Cerebellar cortex (tissue), 1 donor: ENCODE data around the gene FYTTD1.

Source experiments
- DNase-seq: peaks from one replicate; pipeline ENCODE4 v3.0.0-alpha.2; 2015; ENCODE audit warnings: low spot score

FYTTD1 gene

GRCh38 chr3:197737749-197738462 is 11.8 kb upstream of the FYTTD1 start:
- no peak for DNase-seq

- no peak for DNase-seq
Measured at GRCh38 chr3:197742787-197743186, 6.9 kb upstream of the FYTTD1 start.

DNA sequence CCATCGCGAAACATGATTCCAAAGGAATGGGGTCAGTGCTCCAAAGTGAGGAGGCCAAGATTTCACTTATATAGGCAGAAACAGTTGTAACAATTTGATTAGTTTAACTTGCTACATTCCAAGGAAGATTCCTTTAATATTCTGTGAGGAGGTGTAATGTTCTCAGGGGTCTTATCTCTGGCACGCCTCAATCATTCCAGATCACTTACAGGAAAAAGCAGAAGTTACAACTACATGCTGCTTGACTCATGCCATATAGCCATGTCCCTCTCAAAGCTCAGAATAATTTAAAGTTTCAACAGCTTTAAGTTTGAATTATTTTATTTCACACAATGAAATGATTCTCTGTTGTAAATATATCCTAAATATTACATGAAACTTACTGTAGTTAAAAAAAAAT is 3.5 kb upstream of the FYTTD1 start:
- DNase-seq, result no peak

DNA sequence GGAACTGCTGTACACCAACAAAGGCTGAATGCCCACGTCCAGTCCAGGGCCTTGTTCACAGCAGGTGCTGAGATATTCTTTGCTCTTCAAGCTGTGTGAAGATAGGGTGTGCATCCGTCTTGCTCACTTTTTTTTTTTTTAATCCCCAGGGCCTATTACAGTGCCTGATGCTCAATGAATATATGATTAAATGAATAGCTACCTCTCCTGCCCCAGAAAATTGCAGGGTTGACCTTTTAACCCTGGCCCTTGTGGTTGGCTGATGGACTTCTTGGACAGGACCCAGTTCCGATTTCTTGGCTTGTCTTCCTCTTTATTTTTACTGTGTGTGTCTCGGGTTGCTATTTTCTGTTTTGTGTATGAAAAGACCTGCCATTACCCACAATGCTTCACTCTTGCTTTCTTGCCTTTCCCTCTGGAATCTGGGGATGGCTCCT is 2.9 kb upstream of the FYTTD1 start:
- DNase-seq, result peak; percentile 23

DNA sequence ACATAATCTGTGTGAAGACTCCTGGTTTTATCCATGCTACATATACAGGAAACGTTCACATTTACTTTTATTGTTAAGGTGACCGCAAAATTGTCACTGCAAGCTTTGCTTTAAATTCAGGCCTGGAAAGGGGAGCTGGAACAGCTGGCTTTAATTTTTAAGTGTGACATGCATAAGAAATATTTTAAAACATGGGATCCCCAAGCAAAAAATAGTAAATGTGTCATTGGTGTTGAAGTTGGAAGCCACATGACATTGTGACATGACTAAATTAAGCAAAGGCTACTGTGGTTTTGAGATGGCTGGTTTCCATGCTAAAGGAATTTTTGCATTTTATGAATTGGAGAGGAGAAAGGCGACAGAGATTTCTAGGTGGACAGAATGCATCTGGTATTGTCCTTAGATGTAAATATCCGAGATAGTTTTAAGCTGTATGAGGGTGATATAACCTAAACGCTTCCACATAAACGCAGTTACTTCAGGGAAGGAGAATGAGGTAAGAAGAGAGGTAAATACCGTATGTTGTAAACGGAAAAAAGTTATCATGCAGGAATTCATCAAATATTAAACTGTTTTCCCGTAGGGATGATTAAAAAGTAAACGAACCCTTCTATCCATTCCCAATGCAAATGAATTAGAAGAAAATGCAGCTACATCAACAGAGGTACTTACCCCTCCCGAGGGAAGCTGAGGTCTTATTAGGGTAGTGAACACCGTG is 927 bp upstream of the FYTTD1 start:
- peak; percentile 51 for DNase-seq

GRCh38 chr3:197749315-197749600 is 425 bp upstream of the FYTTD1 start:
- DNase-seq, result peak; percentile 70

GRCh38 chr3:197750396-197750831 is 731 bp downstream of the FYTTD1 start:
- peak; percentile 66 for DNase-seq

DNA sequence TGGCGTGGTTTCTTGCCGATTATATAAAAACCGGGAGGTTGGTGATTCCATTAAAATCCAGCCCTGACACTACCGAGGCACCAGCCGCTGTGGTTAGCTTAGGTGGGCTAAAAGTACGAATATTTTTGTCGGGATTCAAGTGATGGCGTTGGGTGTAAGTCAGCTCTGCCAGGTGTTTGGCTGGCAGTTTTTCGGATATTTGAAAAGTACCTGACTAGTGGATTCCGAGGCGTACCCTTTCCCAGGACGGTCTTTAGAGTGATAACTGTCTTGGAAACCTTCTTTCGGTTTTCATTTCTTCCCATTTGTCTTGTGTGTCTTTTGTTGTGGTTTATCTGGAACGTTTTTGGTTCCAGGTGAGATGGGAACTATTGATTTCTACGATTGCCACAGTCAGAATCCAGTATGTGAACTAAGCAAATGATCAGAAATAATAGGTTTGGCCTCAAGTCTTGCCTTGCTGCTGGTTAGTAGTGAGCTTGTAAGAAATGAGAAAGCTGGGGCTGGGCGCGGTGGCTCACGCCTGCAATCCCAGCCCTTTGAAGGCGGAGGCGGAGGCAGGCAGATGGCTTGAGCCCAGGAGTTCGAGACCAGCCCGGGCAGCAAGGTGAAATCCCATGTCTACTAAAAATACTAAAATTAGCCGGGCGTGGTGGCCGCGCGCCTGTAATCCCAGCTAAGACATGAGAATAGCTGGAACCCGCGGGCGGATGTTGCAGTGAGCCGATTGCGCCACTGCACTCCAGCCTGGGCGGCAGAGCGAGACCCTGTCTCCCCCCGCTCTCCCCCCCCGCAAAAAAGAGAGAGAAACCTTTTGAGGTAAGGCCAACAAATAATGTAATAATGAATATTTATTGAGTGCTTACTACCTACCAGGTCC is 1.4 kb downstream of the FYTTD1 start:
- DNase-seq, result peak; percentile 42

- no peak for DNase-seq
Measured at GRCh38 chr3:197752107-197752506, 2.4 kb downstream of the FYTTD1 start.

DNA sequence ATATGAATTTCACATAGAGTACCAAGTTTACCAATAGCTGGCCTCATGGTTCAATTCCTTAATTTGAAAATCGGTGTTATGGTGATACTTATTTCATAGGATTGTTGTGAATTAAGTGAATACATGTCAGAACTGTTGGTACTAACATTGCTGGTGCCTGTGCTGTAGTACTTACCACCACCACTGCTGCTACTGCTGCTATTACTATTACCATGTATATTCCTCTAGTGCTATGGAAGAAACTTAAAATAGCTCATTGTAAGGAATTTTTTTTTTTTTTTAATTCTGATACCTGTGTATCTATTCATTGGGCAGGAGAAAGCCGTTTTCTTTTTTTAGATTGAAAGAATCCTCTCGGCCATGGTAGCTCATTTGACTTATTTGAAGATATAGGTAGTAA is 3.6 kb downstream of the FYTTD1 start:
- no peak for DNase-seq

DNA sequence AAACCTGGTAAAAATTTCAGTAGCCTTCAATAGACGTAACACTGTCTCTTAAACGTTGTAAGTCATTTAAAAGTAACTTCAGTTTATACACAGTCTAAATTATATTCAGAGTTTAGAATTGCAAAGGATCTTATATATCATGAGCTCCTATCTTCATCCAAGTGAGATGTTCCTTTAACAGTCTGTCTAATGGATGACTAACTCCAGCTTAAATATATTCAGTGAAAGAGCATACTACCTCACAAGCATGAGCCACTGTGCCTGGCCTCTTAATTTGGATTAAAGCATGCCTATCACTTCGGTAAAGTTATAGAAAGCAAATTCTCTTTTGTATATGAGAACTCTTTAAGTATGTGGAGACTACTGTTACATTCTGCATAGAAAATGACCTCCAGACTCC is 7.0 kb downstream of the FYTTD1 start:
- no peak for DNase-seq

DNA sequence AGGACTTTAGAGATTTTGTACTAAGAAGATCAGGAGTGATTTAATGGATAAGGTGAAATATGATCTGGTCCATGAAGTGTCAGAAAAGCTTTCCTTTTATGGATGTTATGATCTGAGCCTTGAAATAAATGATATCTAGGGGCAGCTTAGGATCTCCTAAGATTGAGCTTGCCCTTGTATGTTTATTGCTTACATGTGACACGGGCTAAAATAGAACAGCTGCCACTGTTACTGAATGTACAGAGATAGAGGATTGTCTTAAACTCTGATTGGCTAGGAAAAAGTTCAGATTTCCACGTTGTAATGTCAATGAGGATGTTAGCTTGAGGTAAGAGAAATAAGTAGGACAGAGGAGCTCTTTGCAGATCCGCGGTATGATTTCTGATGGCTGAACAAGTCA is 8.8 kb downstream of the FYTTD1 start:
- DNase-seq, result no peak

DNA sequence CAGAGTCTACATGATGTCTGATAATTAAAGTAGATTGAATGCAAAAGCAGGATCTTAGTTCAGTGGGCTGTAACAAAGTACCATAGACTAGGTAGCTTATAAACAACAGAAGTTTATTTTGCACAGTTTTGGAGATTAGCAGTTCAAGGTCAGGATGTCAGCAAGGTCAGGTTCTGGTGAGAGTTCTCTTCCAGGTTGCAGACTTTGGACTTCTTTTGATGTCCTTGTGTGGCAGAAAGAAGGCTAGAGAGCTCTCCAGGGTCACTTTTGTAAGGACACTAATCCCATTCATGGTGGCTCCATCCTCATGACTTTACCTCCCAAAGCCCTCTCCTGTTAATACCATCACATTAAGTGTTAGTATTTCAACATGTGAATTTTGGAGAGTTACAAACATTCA is 12.1 kb downstream of the FYTTD1 start:
- no peak for DNase-seq

- no peak for DNase-seq
Measured at GRCh38 chr3:197775317-197775716, 25.6 kb downstream of the FYTTD1 start.

DNA sequence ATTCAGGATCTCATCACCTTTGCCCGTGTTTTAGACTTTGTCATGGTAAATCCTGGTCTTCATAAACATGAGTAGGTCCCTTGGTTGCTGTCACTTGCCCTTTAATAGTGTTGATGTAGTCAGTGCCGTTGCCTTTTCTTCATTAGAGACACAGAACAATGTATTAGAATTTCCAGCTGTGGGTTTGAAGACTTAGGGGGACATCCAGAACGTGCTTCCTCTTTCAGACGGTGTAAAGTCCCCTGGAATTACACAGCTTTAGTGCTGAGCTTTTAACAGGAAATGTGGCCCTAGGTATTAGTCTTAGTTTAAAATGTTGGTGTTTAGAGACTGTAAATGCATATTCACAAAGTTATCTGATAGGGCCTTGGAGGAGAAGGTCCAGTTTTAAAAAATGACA is 32.5 kb downstream of the FYTTD1 start:
- no peak for DNase-seq

DNA sequence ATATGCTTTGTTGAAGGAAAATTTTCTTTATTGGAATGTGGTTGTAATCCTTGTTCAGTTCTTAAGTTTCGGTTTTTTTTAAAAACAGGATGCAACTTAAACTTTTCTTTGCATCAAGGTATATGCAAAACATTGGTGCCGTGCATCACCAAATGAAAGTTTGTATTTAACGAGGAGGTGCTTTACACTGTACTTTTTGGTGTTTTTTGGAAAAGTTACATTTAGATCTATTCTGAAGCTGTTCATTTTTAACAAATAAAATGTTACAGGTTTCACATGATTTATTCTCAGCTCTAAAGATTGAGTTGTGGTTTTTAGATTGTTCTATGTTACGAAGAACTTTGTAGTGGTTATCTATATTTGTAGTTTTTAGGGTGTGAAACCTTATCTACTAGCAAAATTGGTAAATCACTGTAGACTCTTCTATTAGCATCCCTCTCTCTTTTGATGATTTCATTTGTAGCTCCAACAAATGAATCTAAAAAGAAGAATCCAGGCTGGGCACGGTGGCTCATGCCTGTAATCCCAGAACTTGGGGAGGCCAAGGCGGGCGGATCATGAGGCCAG is 34.4 kb downstream of the FYTTD1 start:
- DNase-seq, result no peak

DNA sequence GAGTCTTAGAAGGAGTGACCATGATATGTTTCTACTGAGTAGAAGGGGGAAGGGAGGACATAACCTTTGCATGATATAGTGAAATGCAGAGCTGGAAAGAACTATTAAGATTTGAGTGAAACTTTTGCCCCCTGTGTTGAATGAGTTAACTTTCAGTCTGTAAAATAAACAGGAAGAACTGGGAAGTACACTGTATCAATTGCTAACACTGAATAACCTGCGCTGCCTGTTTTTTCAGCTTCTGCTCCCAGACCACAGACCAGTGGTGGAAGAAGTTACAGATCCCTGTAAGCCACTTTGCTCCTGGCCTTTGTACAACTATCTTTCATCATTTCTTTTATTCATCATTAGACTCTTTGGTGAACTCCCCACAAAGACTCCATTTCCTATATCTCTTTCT is 37.7 kb downstream of the FYTTD1 start:
- DNase-seq, result no peak

GRCh38 chr3:197789309-197789708 is 39.6 kb downstream of the FYTTD1 start:
- no peak for DNase-seq

- no peak for DNase-seq
Measured at GRCh38 chr3:197790033-197790432, 40.4 kb downstream of the FYTTD1 start.

DNA sequence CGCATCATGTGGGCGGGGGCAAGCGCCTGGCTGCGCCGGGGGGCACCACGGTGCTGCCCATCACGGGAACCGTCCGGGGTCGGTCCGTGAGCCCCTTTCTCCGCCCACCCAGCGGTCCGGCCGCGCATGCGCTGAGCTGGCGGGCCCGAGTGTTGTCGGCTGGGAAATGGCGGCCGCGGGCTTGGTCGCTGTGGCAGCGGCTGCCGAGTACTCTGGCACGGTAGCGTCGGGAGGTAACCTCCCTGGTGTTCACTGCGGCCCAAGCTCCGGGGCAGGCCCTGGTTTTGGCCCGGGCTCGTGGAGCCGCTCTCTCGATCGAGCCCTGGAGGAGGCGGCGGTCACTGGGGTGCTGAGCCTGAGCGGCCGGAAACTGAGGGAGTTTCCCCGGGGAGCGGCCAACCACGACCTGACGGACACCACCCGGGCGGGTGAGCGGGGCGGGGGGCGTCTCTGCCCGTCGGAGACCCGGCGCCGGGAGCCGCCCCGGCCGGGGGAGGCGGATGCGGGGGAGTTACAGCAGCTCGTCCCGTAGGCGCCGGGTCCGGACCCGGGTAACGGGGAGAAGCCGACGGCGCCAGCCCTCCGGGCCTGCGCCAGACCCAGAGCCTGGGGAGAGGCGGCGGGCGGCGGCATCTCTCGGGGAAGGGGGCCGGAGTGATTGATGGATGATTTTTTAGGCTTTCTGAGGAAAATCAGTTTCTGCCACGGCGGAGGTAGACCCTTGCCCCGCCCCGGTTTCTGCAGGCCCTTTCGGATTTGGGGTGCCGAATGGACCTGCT is 41.6 kb downstream of the FYTTD1 start, which contains the start of gene LRCH3:
TSS of gene LRCH3 (plus strand) at position 142 of the 779 bp plus-strand sequence. CDS start at position 167, 25 bp downstream.
- DNase-seq, result peak; percentile 77

- peak; percentile 42 for DNase-seq
Measured at GRCh38 chr3:197791892-197792647, 42.4 kb downstream of the FYTTD1 start.
